Measurements from ENCODE around the gene DMPK.

Gene DMPK, protein sequence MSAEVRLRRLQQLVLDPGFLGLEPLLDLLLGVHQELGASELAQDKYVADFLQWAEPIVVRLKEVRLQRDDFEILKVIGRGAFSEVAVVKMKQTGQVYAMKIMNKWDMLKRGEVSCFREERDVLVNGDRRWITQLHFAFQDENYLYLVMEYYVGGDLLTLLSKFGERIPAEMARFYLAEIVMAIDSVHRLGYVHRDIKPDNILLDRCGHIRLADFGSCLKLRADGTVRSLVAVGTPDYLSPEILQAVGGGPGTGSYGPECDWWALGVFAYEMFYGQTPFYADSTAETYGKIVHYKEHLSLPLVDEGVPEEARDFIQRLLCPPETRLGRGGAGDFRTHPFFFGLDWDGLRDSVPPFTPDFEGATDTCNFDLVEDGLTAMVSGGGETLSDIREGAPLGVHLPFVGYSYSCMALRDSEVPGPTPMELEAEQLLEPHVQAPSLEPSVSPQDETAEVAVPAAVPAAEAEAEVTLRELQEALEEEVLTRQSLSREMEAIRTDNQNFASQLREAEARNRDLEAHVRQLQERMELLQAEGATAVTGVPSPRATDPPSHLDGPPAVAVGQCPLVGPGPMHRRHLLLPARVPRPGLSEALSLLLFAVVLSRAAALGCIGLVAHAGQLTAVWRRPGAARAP

DNA sequence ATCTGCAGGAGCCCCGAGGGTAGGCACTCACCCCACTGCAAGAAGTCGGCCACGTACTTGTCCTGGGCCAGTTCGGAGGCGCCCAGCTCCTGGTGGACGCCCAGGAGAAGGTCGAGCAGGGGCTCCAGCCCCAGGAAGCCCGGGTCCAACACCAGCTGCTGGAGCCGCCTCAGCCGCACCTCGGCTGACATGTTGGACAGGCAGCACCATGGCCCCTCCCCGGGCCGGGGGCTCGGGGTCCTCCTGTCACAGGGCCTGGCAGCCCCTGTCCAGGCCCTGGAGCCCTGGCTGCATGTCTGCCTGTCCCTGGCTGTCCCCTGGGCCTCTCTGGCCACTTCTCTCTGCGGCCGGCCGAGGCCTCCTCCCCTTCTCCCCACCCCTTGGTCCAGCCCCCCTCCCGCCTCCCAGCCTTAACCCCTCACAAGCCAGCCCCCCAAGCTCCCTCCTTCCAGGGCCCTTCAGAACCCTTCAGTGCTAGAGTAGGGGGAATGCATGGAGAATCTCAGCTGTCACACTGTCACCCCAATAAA is at the start of gene DMPK:
DMPK (minus strand) TSS at position 329 of the 530 bp plus-strand sequence; CDS start at position 191, 138 bp downstream.
- no peak for DNase-seq (ENCODE audit: low read depth, low spot score)

DNA sequence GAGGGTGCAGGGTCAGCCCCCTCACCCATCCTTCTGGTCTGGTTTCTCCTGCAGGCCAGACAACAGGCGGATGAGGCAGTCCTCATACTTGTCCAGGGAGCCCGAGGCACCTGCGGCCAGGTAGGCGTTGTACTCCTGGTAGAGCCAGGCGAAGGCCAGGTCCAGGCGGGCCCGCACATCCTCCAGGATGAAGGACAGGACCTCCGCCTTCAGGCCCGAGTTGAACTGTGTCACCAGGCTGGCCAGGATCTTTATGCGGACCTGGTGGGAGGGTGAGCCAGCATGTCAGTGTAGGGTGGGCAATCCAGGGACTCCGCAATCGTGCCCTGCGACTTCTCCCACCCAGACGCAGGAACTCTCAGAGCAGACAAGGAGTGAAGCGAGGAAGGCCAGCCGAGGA is 46.7 kb upstream of the DMPK start:
- no peak for DNase-seq (ENCODE audit: low read depth, low spot score)

DNA sequence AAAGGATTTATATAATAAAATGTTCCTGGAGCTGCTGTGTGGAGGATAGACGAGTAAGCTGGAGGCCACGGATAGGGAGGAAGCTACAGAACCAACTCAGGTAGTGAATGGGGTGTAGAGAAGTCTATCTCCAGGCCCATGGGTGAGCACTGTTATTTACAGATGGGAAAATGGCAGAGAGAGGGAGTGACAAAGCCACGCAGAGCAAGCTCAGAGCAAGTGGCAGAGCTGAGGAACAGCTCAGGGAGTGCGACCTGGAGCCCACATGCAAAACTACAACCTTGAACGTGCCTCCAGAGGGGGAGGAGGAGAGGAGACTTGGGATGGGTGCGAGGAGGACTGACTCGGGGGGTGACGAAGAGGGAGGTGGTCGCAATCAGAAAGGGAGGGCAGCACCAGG is 46.2 kb upstream of the DMPK start:
- no peak for DNase-seq (ENCODE audit: low read depth, low spot score)

GRCh38 chr19:45827459-45828093 is 45.3 kb upstream of the DMPK start:
- DNase-seq (ENCODE audit: low read depth, low spot score), result no peak

DNA sequence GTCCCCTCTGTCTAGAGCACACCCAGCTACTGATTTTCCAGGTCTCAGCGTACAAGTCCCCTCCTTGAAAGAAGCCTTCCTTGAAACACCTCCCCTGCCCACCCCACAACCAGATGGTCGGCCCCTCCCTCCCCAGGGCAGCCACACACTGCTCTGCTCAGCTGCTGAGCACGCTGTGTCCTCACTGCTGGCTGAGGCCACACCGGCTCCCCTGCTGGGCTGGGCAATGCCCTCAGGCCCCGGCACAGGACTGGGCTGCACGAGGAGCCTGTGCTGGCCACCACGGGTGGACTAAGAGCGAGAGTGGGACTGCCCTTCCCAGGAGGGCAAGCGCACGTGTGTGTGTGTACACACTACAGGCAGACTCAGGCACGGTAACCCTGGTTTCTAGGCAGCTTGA is 44.6 kb upstream of the DMPK start:
- DNase-seq (ENCODE audit: low read depth, low spot score), result no peak

GRCh38 chr19:45825917-45826893 is 43.9 kb upstream of the DMPK start:
- no peak for DNase-seq (ENCODE audit: low read depth, low spot score)

DNA sequence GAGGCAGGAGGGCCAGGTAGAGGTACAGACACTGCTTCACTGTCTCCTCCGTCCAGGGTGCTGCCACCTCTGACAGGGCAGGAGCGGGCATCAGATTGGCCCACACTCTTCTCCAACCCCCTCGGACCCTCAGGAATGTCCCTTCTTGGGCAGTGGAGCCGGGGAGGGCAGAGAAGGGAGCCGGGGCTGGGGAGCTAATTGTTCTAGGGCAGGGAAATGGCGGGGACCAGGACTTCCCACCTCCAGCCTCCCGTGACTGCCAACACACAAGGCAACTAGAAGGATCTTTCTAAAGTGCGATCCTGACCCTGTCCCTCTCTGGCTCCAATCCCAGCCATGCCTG is 42.9 kb upstream of the DMPK start:
- no peak for DNase-seq (ENCODE audit: low read depth, low spot score)

- DNase-seq (ENCODE audit: low read depth, low spot score), result no peak
These were observed 42.4 kb upstream of the DMPK start for GRCh38 chr19:45824531-45825262.

GRCh38 chr19:45824041-45824471 is 41.8 kb upstream of the DMPK start:
- no peak for DNase-seq (ENCODE audit: low read depth, low spot score)

GRCh38 chr19:45823182-45823581 is 40.9 kb upstream of the DMPK start:
- no peak for DNase-seq (ENCODE audit: low read depth, low spot score)

- DNase-seq (ENCODE audit: low read depth, low spot score), result no peak
These were observed 40.4 kb upstream of the DMPK start for GRCh38 chr19:45822716-45823115.

- DNase-seq (ENCODE audit: low read depth, low spot score), result no peak
These were observed 39.3 kb upstream of the DMPK start for GRCh38 chr19:45821570-45821969.

GRCh38 chr19:45821103-45821521 is 38.8 kb upstream of the DMPK start:
- no peak for DNase-seq (ENCODE audit: low read depth, low spot score)

DNA sequence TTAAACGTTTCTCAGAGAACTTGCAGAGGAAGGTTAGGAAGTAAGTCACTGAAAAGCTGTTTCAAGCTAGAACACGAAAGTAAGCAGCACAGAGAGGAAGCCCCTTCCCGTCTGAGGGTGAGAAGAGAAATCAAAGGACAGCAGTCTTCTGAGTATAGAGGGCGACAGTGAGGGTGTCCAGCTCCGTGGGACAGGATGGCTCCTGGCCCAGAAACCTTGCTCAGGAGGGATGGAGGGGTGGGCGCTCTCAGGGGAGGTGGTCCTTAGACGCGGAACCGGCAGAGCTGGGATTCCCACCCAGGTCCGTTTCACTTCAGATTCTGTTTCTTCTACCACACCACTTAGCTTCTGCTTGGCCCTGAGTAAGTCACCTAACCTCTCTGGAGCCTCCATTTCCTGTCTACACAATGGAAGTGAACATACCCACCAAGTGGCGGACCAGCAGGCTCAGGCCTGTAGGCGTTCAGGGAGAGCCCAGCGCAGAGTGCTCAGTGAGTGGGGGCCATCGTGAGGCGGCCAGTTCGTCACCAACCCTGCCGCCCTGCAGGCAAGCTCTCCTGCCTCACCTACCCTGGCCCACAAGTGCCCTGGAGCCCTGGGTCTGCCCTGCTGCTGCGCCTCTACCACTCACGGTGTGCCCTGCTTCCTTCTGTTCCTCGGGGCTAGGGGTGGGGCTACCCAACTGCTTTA is 38.3 kb upstream of the DMPK start:
- no peak for DNase-seq (ENCODE audit: low read depth, low spot score)

- no peak for DNase-seq (ENCODE audit: low read depth, low spot score)
These were observed 37.5 kb upstream of the DMPK start for GRCh38 chr19:45819769-45820168.

DNA sequence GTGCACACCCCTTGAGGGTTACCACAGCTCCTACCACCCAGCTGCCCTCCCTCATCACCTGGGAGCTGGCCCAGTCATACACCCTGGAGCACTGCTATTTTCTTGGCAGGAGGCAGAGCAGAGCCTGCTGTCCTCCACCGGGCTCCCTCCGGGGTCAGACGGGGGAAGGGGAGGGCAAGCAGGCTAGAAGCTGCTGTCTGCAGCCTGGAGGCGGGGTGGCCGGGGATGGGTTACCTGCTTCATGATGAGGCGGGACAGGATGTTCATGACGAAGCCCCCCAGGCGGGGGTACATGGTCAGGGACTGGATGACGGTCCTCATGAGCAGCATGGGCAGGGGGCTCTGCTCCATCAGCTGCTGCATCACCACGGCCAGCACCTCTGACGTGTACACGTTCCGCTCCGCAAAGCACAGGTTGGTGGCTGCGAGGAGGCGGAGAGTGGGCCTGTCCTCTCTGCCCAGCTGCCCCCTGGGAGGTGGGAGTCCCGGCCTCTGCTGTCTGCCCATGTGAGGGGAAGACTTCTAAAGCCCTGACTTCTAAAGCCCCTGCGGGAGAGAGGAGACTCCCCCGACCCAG is 35.5 kb upstream of the DMPK start:
- DNase-seq (ENCODE audit: low read depth, low spot score), result no peak

DNA sequence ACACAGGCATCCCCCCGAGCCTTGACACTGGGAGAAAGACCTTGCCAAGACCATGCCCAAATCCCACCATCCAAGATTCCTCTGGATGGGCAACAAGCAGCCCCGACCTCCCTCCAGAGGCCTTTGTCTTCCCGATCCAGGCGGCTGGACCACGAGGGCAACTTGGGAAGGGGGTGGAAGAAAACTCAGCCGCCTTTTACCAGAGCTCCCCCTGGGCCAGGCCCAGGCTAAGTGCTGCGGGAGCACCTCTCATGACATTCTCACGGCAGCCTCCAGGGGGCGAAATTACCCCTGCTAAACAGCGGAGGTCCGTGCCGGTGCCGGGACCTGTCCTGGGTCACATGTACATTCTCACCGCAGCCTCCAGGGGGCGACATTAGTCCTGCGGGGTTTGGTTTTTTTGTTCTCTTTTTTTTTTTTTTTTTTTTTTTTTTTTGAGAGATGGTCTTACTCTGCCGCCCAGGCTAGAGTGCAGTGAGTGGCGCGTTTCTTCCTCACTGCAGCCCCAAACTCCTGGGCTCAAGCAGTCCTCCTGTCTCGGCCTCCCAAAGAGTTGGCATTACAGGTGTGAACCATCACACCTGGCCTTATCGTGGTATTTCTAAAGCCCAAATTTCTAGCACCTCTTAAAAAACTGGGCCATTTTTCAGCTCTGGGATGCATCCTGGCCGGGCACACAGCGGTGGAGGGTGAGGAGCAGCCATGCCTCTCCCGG is 34.9 kb upstream of the DMPK start:
- peak; percentile 94 for DNase-seq (ENCODE audit: low read depth, low spot score)

DNA sequence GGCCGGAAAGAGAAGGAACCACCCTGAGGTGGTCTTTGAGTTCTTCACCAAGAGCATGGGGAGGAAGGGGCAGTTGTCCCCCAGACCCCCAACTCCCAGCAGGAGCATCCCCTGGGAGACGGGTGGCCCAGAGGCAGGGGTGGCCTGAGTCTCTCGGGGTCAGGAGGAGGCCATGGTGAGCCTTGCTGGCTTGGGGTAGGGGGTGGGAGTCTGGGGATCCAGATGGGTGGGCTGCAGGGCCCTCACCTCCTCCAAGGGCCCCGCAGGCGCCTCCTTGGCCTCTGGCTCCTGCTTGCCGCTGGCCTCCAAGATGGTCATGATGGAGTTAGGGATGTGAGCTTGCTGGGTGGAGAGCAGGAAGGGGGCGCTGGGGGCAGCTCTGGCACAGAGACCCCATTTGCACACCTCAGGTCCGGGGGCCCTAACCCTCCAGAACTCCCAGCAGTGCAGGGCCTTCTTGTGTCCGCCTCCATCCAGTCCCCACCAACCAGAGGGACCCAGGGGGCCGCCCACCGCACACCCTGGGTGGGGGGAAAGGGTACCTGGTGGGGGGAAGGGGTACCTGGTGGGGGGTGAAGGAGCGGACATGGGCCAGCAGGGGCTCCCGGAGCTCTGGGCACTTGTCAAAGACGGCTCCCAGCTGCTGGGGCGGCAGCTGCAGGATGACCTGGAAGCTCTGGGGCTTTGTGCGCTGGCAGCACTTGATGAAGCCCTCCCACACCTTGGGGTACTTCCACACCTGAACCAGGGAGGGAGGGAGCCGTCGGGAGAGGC is 34.1 kb upstream of the DMPK start:
- DNase-seq (ENCODE audit: low read depth, low spot score), result no peak

Data from activated naive CD8-positive, alpha-beta T cell treated with anti-CD3 and anti-CD28 coated beads, Interleukin-2, amount 50 U/mL, for 16 hours (primary cell).